Stimulated activated CD8-positive, alpha-beta memory T cell treated with anti-CD3 and anti-CD28 coated beads, Interleukin-2, amount 100 ng/mL, for 48 hours (primary cell): ENCODE data around the gene SP2.

Source experiments
- DNase-seq, 2 donors: peaks; one replicate each; pipeline ENCODE4 v3.0.0-alpha.2; 2020; ENCODE audit warnings: low read depth in 2 of 2

SP2 gene

DNA sequence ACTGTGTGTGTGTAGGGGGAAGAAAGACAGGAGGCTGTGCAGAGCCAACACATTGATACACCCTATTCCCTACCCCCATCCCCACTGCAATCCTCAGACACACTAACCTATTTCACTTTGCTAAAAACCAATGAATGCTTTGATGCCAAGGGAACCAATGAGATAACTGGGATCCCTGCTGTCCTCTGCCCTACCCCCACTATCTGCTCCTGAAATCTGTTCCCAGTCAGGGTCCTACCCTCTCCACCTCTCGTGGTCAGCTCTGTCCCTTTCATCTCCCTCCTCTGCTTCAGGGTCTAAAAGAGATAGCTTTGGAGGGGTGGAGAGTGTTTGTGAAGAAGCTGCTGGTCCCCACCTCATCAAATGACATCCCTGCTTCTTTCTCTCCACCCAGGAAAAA, 26.0 kb upstream of the SP2 start:
- no peak for DNase-seq

- no peak for DNase-seq
Observed at GRCh38 chr17:47871048-47871447, 25.0 kb upstream of the SP2 start.

DNA sequence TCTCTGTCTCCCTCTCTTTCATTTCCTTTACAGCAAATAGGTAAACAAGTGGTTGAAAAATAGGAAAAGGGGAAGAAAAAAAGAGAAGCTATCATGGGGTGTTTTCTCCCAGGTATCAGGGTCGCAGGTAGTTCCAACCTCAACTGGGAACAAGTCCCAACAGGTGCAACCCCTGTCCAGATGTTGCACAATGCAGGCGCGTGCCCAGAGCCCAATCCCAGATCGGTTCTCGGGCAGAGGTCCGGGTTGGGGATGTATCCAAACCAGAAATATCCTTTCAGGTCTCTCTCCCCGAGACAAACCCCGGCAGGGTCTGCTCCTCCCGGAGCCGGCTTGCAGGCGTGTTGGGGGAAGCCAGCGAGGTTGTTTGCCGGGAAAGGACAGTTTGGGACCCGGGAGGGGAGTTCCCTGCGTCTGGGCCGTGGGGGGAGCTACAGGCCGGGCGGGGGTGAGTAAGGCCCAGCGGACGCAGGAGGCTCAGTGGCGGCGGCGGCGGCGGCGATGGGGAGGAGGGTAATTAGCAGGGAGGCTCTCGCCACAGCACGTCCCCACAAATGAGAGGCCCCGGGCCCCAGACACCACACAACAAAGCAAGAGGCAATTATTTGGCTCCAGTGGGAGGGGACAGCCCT, 23.9 kb upstream of the SP2 start:
- no peak for DNase-seq

DNA sequence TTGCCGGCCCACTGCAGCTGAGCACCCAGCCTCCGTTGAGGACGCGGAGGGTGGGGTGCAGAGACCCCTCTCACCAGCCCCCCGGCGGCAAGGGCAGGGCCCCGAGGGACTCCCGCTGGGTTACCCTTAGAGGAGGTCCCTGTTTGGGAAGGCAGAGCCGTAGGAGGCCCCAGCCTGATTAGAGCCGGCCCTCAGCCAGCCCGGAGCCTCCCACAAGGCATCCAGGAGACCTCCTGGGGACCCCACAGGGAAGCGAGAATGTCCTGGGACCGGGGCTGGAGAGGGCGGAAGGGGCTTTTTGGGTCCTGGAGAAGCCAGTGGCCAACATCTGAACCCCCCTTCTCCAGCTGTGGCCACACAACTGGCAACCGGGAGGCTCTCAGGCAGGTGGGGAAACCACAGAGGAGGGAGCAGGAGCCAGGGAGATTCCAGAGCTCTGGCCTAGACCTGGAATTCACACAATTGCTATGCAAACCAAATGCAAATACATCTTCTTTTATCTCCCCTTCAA, 23.3 kb upstream of the SP2 start:
- DNase-seq, result no peak

GRCh38 chr17:47873200-47874090, 22.6 kb upstream of the SP2 start:
- DNase-seq, result no peak

GRCh38 chr17:47875011-47875985, 20.7 kb upstream of the SP2 start:
- DNase-seq, result no peak

DNA sequence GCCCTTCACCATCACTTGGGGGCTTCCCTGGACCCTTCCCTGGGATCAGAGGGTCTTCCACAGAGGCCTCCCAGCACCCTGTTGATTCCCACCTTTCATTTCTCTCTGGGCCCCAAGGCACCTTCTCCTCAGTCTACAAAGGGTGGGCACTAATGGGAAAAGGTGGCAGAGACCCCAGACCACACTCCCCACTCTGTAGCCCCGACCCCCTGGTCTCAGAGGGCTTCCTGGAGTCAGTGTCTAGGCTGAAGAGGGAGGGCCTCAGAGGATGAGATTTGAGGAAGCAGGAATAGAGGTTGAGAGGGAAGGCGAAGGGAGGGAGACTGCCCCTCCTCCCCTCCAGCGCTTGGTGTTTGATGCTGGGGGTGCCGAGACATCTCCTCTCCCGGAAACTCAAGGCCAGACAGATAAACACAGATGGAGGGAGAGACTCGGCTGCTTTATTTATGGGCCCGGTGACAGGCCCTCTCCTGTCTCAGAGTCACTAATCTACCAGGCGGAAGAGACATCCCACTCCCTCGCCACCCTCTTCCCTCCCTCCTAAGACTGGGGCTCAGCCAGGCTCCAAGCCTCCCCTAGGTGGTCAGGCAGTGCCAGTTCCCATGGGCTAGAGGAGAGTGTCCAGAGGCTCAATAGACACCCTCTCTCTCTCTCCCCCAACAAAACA, 18.5 kb upstream of the SP2 start:
- no peak for DNase-seq

DNA sequence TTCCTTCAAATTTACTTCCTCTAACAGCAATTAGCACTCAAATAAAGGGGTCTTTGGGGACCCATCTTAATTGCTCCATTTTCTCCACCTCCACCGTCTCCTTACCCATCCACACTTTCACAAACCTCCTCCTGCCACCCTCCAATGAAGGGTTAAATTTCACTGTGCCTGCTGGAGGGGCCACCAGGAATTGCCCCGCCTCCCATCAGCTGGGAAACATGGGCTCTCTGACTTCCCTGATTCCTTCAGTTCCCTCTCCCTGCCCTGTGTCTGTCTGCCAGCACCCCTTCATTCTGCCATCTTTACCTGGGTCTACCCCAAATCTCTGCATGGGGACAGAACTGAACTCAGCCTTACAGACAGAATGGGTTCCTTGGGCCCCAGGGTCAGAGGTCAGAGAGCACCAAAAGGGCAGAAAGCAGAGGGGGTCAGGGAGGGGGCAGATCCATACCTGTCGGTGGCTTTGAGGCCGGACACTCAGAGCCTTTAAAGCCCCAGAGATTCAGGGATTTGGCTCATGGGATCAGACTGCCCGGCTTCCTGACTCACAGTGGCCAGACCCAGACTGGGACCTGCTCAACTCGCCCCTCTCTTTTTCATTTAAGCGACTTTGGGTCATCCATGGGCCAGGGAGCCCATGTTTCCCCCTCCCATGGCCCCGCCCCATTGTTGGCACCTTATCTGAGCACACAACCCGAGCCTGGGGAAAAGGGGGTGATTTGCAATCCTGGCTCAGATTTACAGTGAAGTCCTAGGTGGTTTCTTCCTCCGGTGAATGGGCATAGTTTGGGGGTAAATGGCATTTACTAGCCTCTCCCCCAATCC, 17.6 kb upstream of the SP2 start:
- no peak for DNase-seq

GRCh38 chr17:47879028-47879585, 16.9 kb upstream of the SP2 start:
- no peak for DNase-seq

GRCh38 chr17:47879776-47880454, 16.1 kb upstream of the SP2 start:
- DNase-seq, result no peak

DNA sequence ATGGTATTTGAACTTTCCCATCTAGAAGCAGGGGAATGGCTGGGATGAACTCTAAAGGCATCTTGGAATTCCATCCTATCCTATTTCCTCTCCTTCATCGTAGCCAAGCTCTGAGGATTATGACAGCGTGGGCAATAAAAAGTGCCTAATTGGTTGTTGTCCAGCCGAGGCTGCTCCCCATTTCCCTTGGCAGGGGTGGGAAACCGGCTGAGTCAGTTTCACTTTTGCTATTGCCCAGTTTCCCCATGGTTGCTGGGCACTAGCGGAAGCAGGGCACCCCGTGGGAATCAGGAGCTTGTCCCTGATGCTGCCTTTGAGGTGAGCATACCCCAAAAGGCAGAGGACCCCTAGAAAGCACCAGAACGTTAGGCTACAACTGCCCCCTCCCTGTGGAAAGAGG, 13.8 kb upstream of the SP2 start:
- no peak for DNase-seq

- no peak for DNase-seq
Observed at GRCh38 chr17:47882695-47883588, 13.1 kb upstream of the SP2 start.

GRCh38 chr17:47883589-47884426, 12.2 kb upstream of the SP2 start:
- no peak for DNase-seq

DNA sequence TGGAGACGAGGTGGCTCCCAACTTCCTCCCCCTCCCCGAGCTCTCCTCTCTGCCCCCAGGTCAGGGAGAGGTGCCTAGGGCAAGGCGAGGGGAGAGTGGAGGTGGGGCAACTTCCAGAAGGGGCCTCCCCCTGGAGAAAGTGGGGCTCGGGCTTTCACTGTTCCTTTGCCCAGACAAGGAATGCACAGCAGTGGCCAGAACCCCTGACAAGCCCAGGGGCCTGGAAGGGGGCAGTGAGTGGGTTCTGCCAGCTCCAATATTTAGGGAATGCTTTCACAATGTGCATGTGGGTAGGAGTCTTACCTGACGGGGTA, 11.7 kb upstream of the SP2 start:
- no peak for DNase-seq

DNA sequence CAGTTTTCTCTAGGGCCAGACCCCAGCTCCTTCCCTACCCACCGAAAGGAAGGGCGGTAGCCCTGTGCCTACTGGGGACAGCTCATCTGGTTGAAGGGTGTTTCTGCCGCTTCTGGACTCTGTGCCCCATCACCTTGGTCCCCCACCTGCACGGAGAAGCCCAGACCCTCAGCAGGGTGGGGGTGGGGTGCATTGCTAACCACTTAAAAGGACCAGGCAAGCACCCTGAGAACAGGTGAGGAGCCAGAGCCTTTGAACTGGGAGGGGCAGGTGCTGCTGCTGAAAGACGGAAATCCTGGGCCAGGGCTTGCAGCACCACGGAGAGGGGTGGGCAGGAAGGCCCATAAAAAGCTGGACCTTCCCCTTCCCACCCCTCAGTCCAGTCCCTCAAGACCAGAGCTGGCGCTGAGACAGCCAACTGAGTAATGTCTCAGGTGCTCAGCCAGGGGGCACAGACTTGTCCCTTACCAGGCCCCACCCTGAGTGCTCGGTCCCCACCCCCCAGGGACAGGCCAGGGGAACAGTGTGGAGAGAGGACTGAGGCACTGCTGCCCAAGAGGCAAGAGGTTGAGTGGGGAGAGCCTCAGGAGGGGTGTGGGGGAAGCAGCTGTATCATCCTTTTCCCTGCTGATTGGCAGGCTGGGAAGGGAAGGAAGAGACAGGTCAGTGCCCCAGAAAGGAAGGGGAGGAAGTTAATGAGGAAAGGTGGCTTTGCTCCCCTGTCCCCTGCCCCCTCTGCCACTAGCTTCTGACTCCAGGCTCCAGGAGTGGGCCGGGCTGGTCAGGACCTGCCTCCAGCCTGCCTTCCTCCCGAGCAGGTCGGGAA, 10.9 kb upstream of the SP2 start:
- no peak for DNase-seq

- DNase-seq, result no peak
Observed at GRCh38 chr17:47888293-47888692, 7.7 kb upstream of the SP2 start.
